GM12878 (cell line): ENCODE data around the gene LMOD1. TPM values are rescaled to one million over a fixed set of nuclear protein-coding genes. Genes with fewer than 3 reads are reported as not detected.
"Not testable (repeated sequence)": the region's sequence is repeated elsewhere in the genome, so short reads cannot be mapped to it uniquely, and the experiment has no call there.

Experiments used
- ATAC-seq: fragments of 200-7000 bp; cut with Tn5 transposase; 3 replicates; pipeline ENCODE4 v1.9.1; 2020; ENCODE audit warnings: mild to moderate bottlenecking, moderate library complexity
- BruUV-seq: library from RNA; stranded (reverse); fragments of 400-500 nt; replicated peaks from 2 replicates; lab custom pipeline; 2021; lab: Mats Ljungman, UMichigan
- CTCF ChIA-PET: fragments of 300-600 bp; sonication (Branson Sonifier 250); formaldehyde crosslinking; extraction: SDS; loops from one replicate; lab custom pipeline; 2021; ENCODE audit warnings: inconsistent platforms; lab: Yijun Ruan, JAX
- POLR2A ChIA-PET: fragments of 350-600 bp; formaldehyde crosslinking; extraction: SDS; loops from one replicate; lab custom pipeline; 2021; ENCODE audit warnings: inconsistent platforms; lab: Charles Lee
- RAD21 ChIA-PET: fragments of 300-600 bp; sonication (Branson Sonifier 250); formaldehyde crosslinking; loops from one replicate; lab custom pipeline; 2023; ENCODE audit warnings: antibody characterized with exemption; ENCODE audit not compliant: unreplicated experiment; lab: Charles Lee
- SMC1A ChIA-PET: fragments of 300-600 bp; sonication (Branson Sonifier 250); formaldehyde crosslinking; loops from one replicate; lab custom pipeline; 2023; ENCODE audit not compliant: unreplicated experiment, uncharacterized antibody; lab: Charles Lee
- DNase-seq: peaks from one replicate; pipeline ENCODE4 v3.0.0-alpha.2; 2011; ENCODE audit warnings: low read depth, low spot score
- FAIRE-seq: peaks from 3 replicates; lab custom pipeline; 2011; peaks lifted over from hg19 to GRCh38; lab: Jason Lieb, UNC
- H2AFZ ChIP-seq: 2 replicates; pipeline ENCODE4 v1.6.0; 2011; ENCODE audit warnings: low read depth, low read length, control low read depth; ENCODE audit not compliant: control insufficient read depth
- H3K27ac ChIP-seq: 2 replicates; pipeline ENCODE4 v1.5.1; 2011; ENCODE audit warnings: control low read depth; ENCODE audit not compliant: control insufficient read depth, insufficient read depth
- H3K27me3 ChIP-seq, 2 experiments: replicated peaks in 1 of 2; 2 replicates each; pipeline versions ENCODE4 v1.6.0 to v1.6.1; 2011; ENCODE audit warnings: low read length in 1 of 2; ENCODE audit not compliant: control insufficient read depth in 2 of 2, insufficient read depth in 2 of 2
- H3K36me3 ChIP-seq, 2 experiments: 2 replicates each; pipeline ENCODE4 v1.5.1; 2011; ENCODE audit warnings: low read length in 1 of 2; ENCODE audit not compliant: control insufficient read depth in 2 of 2, insufficient read depth in 2 of 2
- H3K4me1 ChIP-seq: 2 replicates; pipeline ENCODE4 v1.6.1; 2011; ENCODE audit warnings: mild to moderate bottlenecking, low read length, moderate library complexity, mixed read lengths; ENCODE audit not compliant: control insufficient read depth, insufficient read depth
- H3K4me2 ChIP-seq: 2 replicates; pipeline ENCODE4 v1.6.0; 2011; ENCODE audit warnings: control low read depth; ENCODE audit not compliant: control insufficient read depth, insufficient read depth
- H3K4me3 ChIP-seq: fragments of 200-600 bp; sonication (generic); 2 replicates; pipeline ENCODE4 v1.5.1; 2016
- H3K79me2 ChIP-seq: 2 replicates; pipeline ENCODE4 v1.6.0; 2011; ENCODE audit warnings: low read length; ENCODE audit not compliant: control insufficient read depth, insufficient read depth
- H3K9ac ChIP-seq: 2 replicates; pipeline ENCODE4 v1.8.0; 2011; ENCODE audit warnings: low read length, control low read depth, mixed read lengths; ENCODE audit not compliant: control insufficient read depth, insufficient read depth
- H3K9me3 ChIP-seq: replicated peaks from 3 replicates; pipeline ENCODE4 v1.5.1; 2011; ENCODE audit warnings: mild to moderate bottlenecking, low read length; ENCODE audit not compliant: control insufficient read depth, insufficient read depth
- H4K20me1 ChIP-seq: 2 replicates; pipeline ENCODE4 v1.6.0; 2011; ENCODE audit not compliant: control insufficient read depth, insufficient read depth
- BACH1 ChIP-seq: fragments of 450-650 bp; IDR thresholded peaks from 2 replicates; pipeline ENCODE4 v1.6.1; 2017; ENCODE audit warnings: mild to moderate bottlenecking, borderline replicate concordance
- BCL11A ChIP-seq: IDR thresholded peaks from 2 replicates; pipeline ENCODE4 v1.6.1; 2011; ENCODE audit warnings: low read depth, low read length
- CBX3 ChIP-seq: fragments of 200-600 bp; sonication (generic); IDR thresholded peaks from 2 replicates; pipeline ENCODE4 v1.6.1; 2016; ENCODE audit warnings: low read depth, borderline replicate concordance
- DPF2 ChIP-seq: fragments of 450-650 bp; IDR thresholded peaks from 2 replicates; pipeline ENCODE4 v1.6.1; 2017; ENCODE audit warnings: mild to moderate bottlenecking
- NFIC ChIP-seq: IDR thresholded peaks from 2 replicates; pipeline ENCODE4 v1.6.1; 2012; ENCODE audit warnings: low read depth, mild to moderate bottlenecking, inconsistent platforms, low read length, moderate library complexity
- NFYB ChIP-seq: IDR thresholded peaks from 2 replicates; pipeline ENCODE4 v1.6.1; 2011; ENCODE audit warnings: low read depth, mild to moderate bottlenecking, low read length, improper control_type of control experiment, moderate library complexity; ENCODE audit not compliant: insufficient read depth
- SMC3 ChIP-seq: IDR thresholded peaks from 2 replicates; pipeline ENCODE4 v1.6.1; 2011; ENCODE audit warnings: low read length, improper control_type of control experiment, borderline replicate concordance
- SREBF2 ChIP-seq: IDR thresholded peaks from 2 replicates; pipeline ENCODE4 v1.6.1; 2012; ENCODE audit warnings: mild to moderate bottlenecking, low read length
- TCF7 ChIP-seq: IDR thresholded peaks from 2 replicates; pipeline ENCODE4 v1.6.1; 2014; ENCODE audit warnings: antibody characterized with exemption, borderline replicate concordance
- ZBTB33 ChIP-seq: fragments of 450-650 bp; IDR thresholded peaks from 2 replicates; pipeline ENCODE4 v1.6.1; 2017; ENCODE audit warnings: mild to moderate bottlenecking
- WGBS: methylation state at CpG from one replicate; pipeline ENCODE4 v1.1.6; 2016; ENCODE audit warnings: low lambda C conversion rate; ENCODE audit not compliant: insufficient replicate concordance, insufficient coverage; ENCODE audit errors: missing lambda C conversion rate; 5-methylcytosine and 5-hydroxymethylcytosine counted together
- in situ Hi-C: fragments of 300-500 bp; cut with MboI; formaldehyde crosslinking; loops from 9 replicates; pipeline ENCODE4 v1.14.3; 2018; ENCODE audit warnings: mixed read lengths
- intact Hi-C: fragments of 100-400 bp; cut with micrococcal nuclease; formaldehyde crosslinking; loops from one replicate; pipeline ENCODE4 v1.14.2; 2022; ENCODE audit not compliant: unreplicated experiment
- polyA plus RNA-seq, 11 experiments: library from polyadenylated mRNA; depleted of rRNA in 4 of 11; unstranded in 6 of 11; stranded (reverse) in 5 of 11; fragments of >200 nt; fragmentation: Nextera tagmentation in 4 of 11; fragmentation: Illumina TruSeq in 1 of 11; extraction: Ambion mirVana in 4 of 11; extraction: Trizol in 1 of 11; gene quantifications; 1 replicate in 1 of 11; 2 replicates in 10 of 11; pipeline versions ENCODE4 v1.2.1 to v1.2.3, GENCODE V29; 2011 to 2016; ENCODE audit warnings: inconsistent platforms in 2 of 11, missing spikeins in 2 of 11, low read depth in 1 of 11
- total RNA-seq, 4 experiments: library from RNA; depleted of rRNA in 3 of 4; stranded (reverse); fragments of >200 nt in 3 of 4; fragmentation: Illumina TruSeq in 1 of 4; extraction: Trizol in 1 of 4; gene quantifications; 2 replicates each; pipeline versions ENCODE4 v1.2.1 to v1.2.3, GENCODE V29; 2013 to 2021
- TF ChIP-seq, protein P1 (sequence below): fragments of 150-350 bp; IDR thresholded peaks from 2 replicates; pipeline ENCODE4 v1.6.1; 2016; ENCODE audit warnings: low read depth, low read length

Gene LMOD1
- total and polyA plus RNA-seq, 10 of the 15 experiments (the other 5 are each of a cell fraction or from before 2014, with no cell fraction given), result 0.15 TPM; not detected in 9

- no peak for TF ChIP-seq ZBTB33
These were observed 86.9 kb downstream of the LMOD1 start (continued) for GRCh38 chr1:201859424-201859823.

GRCh38 chr1:201856722-201857121 is 89.6 kb downstream of the LMOD1 start:
- H3K79me2 ChIP-seq, H3K27me3 ChIP-seq, H4K20me1 ChIP-seq, H2AFZ ChIP-seq, FAIRE-seq, H3K4me1 ChIP-seq, DNase-seq, in situ Hi-C loops, POLR2A ChIA-PET, H3K9ac ChIP-seq, RAD21 ChIA-PET, H3K4me2 ChIP-seq, H3K4me3 ChIP-seq, intact Hi-C loops, ATAC-seq, H3K9me3 ChIP-seq, H3K27ac ChIP-seq, BruUV-seq: not testable (repeated sequence)
- ChIA-PET CTCF (interaction anchor here (0.9 to 1.3 kb wide), 3 partner anchors 14 to 21 kb away, joined by 4 to 5 read pairs (median 5); no protein-coding TSS in a partner anchor), SMC1A (interaction anchor here (1.0 to 1.1 kb wide), 2 partner anchors 9 to 11 kb away, joined by 5 to 6 read pairs; no protein-coding TSS in a partner anchor)
- peaks cover 6 to 27% of the 10 kb centered on the region in 2 experiments for H3K36me3 ChIP-seq
- WGBS, result 100% methylated on average over 2 of the region's 2 CpGs

DNA sequence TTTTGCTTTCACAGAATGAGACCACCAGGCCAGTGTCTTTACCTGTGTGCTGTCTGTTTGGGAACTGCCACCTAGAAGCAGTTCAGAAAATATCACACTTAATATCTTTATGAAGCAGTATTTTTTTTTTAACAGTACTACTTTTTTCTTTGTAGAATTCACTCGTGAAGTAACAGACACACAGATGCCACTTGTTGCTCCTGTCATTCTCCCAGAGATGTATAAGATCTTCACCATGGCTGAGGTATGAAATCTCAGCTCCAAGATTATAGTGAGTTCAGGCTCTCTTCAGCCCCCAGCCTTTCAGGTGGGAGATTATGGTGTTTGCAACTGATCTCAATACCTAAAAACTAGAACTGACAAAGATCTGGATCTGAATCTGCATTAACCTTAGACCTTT is 94.4 kb downstream of the LMOD1 start:
- no peak overlapping the region for H3K27ac ChIP-seq
- peaks cover 10 to 50% of the 10 kb centered on the region in 2 experiments for H3K36me3 ChIP-seq
- ChIA-PET POLR2A (interaction anchor here (2.2 kb wide), 1 partner anchor 15 kb away, joined by 7 read pairs; no protein-coding TSS in a partner anchor), CTCF (interaction anchor here (0.9 kb wide), 1 partner anchor 15 kb away, joined by 3 read pairs; no protein-coding TSS in a partner anchor), SMC1A (no interaction called here), RAD21 (no interaction called here)
- no peak overlapping the region for H3K4me2 ChIP-seq
- H3K9me3 ChIP-seq, result no peaks in the 10 kb centered on the region
- H4K20me1 ChIP-seq, result no peaks in the 10 kb centered on the region
- no peak for DNase-seq
- WGBS, result 100% methylated on average over 1 of the region's 1 CpG
- no peaks in the 10 kb centered on the region; the same call in 1 of the 2 replicates for H3K79me2 ChIP-seq
- no peak overlapping the region for H3K4me3 ChIP-seq
- in situ Hi-C loops (no loop called here), intact Hi-C loops (no loop called here)
- no peak for ATAC-seq
- BruUV-seq, result no TSS peak
- H3K9ac ChIP-seq, result no peak overlapping the region
- H3K27me3 ChIP-seq, result no peaks in the 10 kb centered on the region
- no peak overlapping the region for H2AFZ ChIP-seq
- no peaks in the 10 kb centered on the region for H3K4me1 ChIP-seq
- FAIRE-seq, result no peak
- TF ChIP-seq CBX3 (no peak), BACH1 (no peak), NFYB (no peak), NFIC (no peak), BCL11A (no peak), SMC3 (no peak), SREBF2 (no peak), TCF7 (no peak), DPF2 (no peak)
- TF ChIP-seq, protein P1, sequence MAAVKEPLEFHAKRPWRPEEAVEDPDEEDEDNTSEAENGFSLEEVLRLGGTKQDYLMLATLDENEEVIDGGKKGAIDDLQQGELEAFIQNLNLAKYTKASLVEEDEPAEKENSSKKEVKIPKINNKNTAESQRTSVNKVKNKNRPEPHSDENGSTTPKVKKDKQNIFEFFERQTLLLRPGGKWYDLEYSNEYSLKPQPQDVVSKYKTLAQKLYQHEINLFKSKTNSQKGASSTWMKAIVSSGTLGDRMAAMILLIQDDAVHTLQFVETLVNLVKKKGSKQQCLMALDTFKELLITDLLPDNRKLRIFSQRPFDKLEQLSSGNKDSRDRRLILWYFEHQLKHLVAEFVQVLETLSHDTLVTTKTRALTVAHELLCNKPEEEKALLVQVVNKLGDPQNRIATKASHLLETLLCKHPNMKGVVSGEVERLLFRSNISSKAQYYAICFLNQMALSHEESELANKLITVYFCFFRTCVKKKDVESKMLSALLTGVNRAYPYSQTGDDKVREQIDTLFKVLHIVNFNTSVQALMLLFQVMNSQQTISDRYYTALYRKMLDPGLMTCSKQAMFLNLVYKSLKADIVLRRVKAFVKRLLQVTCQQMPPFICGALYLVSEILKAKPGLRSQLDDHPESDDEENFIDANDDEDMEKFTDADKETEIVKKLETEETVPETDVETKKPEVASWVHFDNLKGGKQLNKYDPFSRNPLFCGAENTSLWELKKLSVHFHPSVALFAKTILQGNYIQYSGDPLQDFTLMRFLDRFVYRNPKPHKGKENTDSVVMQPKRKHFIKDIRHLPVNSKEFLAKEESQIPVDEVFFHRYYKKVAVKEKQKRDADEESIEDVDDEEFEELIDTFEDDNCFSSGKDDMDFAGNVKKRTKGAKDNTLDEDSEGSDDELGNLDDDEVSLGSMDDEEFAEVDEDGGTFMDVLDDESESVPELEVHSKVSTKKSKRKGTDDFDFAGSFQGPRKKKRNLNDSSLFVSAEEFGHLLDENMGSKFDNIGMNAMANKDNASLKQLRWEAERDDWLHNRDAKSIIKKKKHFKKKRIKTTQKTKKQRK, result no peak
